ENCODE data around the gene C1orf198.

Gene C1orf198

DNA sequence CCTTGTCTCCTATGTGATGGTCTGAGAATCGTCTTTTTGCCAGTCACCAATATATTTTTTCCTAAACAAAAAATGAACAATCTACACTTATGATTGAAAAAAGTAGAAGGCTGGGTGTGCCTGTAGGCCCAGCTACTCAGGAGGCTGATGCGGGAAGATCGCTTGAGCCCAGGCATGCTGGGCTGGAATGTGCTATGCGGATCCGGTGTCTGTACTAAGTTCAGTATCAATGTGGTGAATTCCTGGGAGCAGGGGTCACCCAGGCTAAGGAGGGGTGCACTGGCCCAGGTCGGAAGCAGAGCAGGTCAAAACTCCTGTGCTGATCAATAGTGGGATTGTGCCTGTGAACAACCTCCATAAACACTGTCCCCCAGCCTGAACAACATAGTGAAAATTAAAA, 25.7 kb upstream of the C1orf198 start:
- TF ChIP-seq CTCF (IDR thresholded peaks at IDR 0.05; ENCODE audit: insufficient read depth, low read depth, low read length, missing control alignments): no peak
- no peak overlapping the region for H3K4me3 ChIP-seq (ENCODE audit: low read depth, low read length)
- DNase-seq (ENCODE audit: low read depth): no peak

DNA sequence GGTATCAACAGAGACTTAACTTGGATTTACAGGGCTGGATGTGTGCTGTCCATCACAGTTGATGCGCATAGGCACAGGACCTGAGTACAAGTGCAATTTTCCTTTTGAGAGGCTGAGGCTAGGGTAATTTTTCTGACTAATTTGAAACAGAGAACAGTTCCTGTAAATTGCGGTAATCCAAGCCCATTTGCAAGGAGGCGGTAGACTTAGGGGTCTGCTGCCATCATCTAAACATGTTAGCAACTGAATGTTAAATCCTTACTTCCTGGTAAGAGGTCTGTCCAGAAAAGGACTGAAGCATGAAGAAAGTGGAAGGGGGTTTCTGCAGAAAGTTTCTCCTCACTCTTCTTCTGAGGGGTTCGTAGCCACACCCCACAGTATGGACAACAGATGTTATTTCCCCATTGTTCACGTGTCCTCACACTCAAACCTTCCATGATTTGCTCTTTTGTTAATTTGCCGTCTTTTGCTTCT, 23.7 kb upstream of the C1orf198 start:
- no peak overlapping the region for H3K4me3 ChIP-seq (ENCODE audit: low read depth, low read length)
- DNase-seq (ENCODE audit: low read depth): peak; percentile 57

GRCh38 chr1:230891413-230891812, 23.1 kb upstream of the C1orf198 start:
- no peak for TF ChIP-seq CTCF (IDR thresholded peaks at IDR 0.05; ENCODE audit: insufficient read depth, low read depth, low read length, missing control alignments)

More for the DNA sequence above, 23.7 kb upstream of the C1orf198 start:
- no peak for TF ChIP-seq CTCF (IDR thresholded peaks at IDR 0.05; ENCODE audit: insufficient read depth, low read depth, low read length, missing control alignments)

DNA sequence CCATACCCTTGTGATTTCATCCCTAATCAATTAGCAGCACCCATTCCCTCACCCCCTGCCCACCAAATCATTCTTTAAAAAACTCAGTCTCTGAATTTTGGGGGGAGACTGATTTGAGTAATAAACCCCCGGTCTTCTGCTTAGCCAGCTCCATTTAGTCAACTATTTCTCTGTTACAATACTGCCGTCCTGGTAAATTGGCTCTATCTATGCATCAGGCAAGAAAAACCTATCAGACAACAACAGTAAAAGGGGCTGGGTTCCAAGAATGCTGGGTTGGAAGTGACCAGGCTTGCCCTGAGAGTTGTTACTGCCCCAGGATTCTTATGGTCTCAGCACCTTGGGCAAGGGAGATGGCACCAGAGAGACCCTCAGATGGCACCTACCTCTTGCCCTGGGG, 16.3 kb upstream of the C1orf198 start:
- no peak for TF ChIP-seq CTCF (IDR thresholded peaks at IDR 0.05; ENCODE audit: insufficient read depth, low read depth, low read length, missing control alignments)
- no peak for DNase-seq (ENCODE audit: low read depth)
- H3K4me3 ChIP-seq (ENCODE audit: low read depth, low read length): no peak overlapping the region

More at GRCh38 chr1:230891413-230891812, 23.1 kb upstream of the C1orf198 start:
- no peak for DNase-seq (ENCODE audit: low read depth)
- H3K4me3 ChIP-seq (ENCODE audit: low read depth, low read length): no peak overlapping the region

- no peak for TF ChIP-seq CTCF (IDR thresholded peaks at IDR 0.05; ENCODE audit: insufficient read depth, low read depth, low read length, missing control alignments)
- no peak overlapping the region for H3K4me3 ChIP-seq (ENCODE audit: low read depth, low read length)
- no peak for DNase-seq (ENCODE audit: low read depth)
These were observed 15.6 kb upstream of the C1orf198 start for GRCh38 chr1:230883967-230884366.

- TF ChIP-seq CTCF (IDR thresholded peaks at IDR 0.05; ENCODE audit: insufficient read depth, low read depth, low read length, missing control alignments): no peak
- DNase-seq (ENCODE audit: low read depth): no peak
- no peak overlapping the region for H3K4me3 ChIP-seq (ENCODE audit: low read depth, low read length)
These were observed 11.5 kb upstream of the C1orf198 start for GRCh38 chr1:230879778-230880177.

DNA sequence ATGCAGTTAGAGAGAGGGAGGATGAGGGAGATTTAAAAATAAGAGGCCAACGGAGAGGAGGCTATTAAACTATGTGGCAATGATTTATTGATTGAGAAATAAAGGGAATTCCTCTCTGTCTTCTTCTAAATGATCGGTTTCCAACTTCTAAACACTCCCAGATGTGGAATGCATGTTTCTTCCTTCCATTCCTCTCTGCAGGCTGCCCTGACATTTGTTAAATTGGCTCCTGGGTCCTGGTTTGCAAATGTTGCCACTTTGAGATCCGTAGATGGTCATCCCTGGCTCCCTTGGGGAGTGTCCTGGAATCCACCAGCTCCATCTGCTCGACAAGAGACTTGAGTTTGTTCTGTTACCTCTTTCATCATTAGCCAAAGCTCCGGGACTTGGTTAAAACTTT, 10.3 kb upstream of the C1orf198 start:
- H3K4me3 ChIP-seq (ENCODE audit: low read depth, low read length): no peak overlapping the region
- no peak for DNase-seq (ENCODE audit: low read depth)
- TF ChIP-seq CTCF (IDR thresholded peaks at IDR 0.05; ENCODE audit: insufficient read depth, low read depth, low read length, missing control alignments): no peak
